ENCODE data around the gene EMC1. TPM values are rescaled to one million over a fixed set of nuclear protein-coding genes. Genes with fewer than 3 reads are reported as not detected.
"Not testable (repeated sequence)": the region's sequence is repeated elsewhere in the genome, so short reads cannot be mapped to it uniquely, and the experiment has no call there.

The EMC1 gene
- total RNA-seq, 4 donors from 2014 or later, result 32.8 to 54.1 (median 43.0) TPM

DNA sequence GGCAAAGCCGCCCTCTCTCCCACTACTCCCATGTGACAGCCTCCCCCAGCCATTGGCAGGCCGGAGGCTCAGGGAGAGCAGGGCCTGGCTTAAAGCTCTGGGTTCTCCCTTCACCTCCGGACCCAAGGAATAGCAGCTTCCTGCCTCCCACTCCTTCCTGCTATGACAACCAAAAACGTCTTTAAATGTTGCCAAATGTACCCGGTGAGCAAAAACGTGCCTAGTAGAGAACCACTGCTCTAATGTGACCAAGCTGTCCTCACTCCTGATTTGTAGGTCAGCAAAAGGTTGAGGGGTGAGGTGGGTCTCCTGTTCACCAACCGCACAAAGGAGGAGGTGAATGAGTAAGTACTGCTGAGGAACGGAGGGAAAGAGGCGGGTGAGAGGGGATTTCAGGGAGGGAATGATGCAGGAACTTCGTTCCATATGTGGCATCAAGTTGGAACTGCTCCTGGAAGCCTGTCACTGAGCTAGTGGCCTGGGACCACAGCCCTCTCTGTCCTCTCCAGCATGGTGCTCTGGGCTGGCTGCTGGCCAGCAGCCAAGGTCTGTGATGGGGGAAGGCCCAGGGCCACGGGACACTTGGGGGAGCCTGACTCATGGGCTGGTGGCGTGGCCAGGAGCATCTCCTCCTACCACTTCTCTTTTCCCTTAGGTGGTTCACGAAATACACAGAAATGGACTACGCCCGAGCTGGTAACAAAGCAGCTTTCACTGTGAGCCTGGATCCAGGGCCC, 6.0 kb upstream of the EMC1 start:
- 66 to 73% methylated on average over 15 of the region's 15 CpGs for WGBS, 2 donors
- Histone ChIP-seq H3K27me3 (no peaks in the 10 kb centered on the region), H3K36me3 (peaks cover 28 to 32% of the 10 kb centered on the region in 2 donors), H3K9me3 (no peaks in the 10 kb centered on the region), H3K27ac (no peak overlapping the region), H3K4me1 (peaks cover 6 to 7% of the 10 kb centered on the region in 2 donors), H3K4me3 (replicated peaks in 1 of 3) (no peak overlapping the region)
- intact Hi-C loops (cut with DNase I), result loop anchor here (10.0 kb wide), 1 partner anchor 397 kb away; no protein-coding TSS in a partner anchor
- TF ChIP-seq, protein P1, sequence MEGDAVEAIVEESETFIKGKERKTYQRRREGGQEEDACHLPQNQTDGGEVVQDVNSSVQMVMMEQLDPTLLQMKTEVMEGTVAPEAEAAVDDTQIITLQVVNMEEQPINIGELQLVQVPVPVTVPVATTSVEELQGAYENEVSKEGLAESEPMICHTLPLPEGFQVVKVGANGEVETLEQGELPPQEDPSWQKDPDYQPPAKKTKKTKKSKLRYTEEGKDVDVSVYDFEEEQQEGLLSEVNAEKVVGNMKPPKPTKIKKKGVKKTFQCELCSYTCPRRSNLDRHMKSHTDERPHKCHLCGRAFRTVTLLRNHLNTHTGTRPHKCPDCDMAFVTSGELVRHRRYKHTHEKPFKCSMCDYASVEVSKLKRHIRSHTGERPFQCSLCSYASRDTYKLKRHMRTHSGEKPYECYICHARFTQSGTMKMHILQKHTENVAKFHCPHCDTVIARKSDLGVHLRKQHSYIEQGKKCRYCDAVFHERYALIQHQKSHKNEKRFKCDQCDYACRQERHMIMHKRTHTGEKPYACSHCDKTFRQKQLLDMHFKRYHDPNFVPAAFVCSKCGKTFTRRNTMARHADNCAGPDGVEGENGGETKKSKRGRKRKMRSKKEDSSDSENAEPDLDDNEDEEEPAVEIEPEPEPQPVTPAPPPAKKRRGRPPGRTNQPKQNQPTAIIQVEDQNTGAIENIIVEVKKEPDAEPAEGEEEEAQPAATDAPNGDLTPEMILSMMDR (IDR thresholded peaks at IDR 0.05), result no peak
- no peak for TF ChIP-seq POLR2A (IDR thresholded peaks at IDR 0.05)
- no peak for DNase-seq

DNA sequence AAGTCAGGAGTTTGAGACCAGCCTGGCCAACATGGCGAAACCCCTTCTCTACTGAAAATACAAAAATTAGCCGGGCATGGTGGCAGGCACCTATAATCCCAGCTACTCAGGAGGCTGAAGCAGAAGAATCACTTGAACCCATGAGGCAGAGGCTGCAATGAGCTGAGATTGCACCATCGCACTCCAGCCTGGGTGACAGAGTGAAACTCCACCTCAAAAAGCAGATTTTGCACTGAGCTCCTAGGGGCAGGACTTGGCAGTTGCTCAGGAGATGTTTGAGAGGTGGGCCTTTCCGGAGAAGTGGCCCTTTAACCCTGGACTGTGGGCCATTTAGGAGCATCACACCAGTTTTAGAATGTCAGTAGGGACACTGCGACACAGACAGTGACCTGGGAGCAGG, 5.0 kb upstream of the EMC1 start:
- not testable (repeated sequence) for H3K4me3 ChIP-seq (replicated peaks in 1 of 3); H3K27me3 ChIP-seq; DNase-seq; H3K9me3 ChIP-seq; H3K27ac ChIP-seq
- intact Hi-C loops (cut with DNase I), result loop anchor here (10.0 kb wide), 1 partner anchor 398 kb away; no protein-coding TSS in a partner anchor
- Histone ChIP-seq H3K4me1 (peaks cover 9 to 12% of the 10 kb centered on the region in 2 donors), H3K36me3 (peaks cover 28 to 32% of the 10 kb centered on the region in 2 donors)
- WGBS, 2 donors, result 87 to 93% methylated on average over 4 to 5 of the region's 5 CpGs

DNA sequence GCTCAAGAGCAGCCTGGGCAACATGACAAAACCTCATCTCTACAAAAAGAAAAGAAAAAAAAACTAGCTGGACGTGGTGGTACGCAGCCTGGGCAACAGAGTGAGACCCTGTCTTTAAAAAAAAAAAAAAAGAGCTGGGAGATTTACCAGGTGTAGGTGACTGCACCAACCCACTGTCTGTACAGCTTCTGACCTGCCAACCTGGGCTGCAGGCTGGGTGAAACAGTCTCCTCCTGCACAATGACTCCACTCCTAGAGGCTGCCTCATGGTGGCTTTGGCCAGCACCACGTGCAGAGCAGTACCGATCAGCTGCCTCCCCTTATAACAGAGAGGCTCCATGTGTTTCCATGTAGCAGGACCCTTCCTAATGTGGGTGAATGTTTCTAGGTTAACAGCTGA, 4.0 kb upstream of the EMC1 start:
- H3K4me1 ChIP-seq, result peaks cover 16 to 20% of the 10 kb centered on the region in 2 donors
- H3K27ac ChIP-seq, result no peak overlapping the region
- TF ChIP-seq, protein P1 (IDR thresholded peaks at IDR 0.05), result no peak
- TF ChIP-seq POLR2A (IDR thresholded peaks at IDR 0.05), result no peak
- peaks cover 28 to 29% of the 10 kb centered on the region in 2 donors for H3K36me3 ChIP-seq
- 84 to 87% methylated on average over 4 of the region's 4 CpGs for WGBS, 2 donors
- DNase-seq, result no peak
- intact Hi-C loops (cut with DNase I), result loop anchor here (10.0 kb wide), 1 partner anchor 400 kb away; no protein-coding TSS in a partner anchor
- H3K4me3 ChIP-seq (replicated peaks in 1 of 3), result no peak overlapping the region
- no peaks in the 10 kb centered on the region for H3K27me3 ChIP-seq
- H3K9me3 ChIP-seq, result no peaks in the 10 kb centered on the region

DNA sequence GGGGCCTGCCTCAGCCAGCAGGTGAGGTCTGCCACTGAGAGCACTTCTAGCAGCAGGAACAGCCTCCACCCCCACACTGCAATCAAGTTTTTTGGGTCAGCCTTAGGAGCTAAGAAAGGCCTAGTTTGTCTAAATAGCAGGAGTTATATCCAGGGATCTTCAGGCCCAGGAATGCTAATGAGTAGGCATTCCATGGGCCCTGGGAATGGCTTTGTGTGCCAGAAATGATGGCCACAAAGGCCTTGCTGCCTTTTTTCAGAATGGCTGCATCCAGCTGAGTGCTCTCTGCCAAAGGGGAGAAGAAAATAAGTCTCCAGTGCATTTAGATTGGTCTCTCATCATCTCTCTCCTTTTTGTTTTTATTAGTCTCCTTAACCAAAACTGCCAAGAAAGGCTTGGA, 3.1 kb upstream of the EMC1 start:
- intact Hi-C loops (cut with DNase I), result loop anchor here (10.0 kb wide), 1 partner anchor 400 kb away; no protein-coding TSS in a partner anchor
- H3K27me3 ChIP-seq, result no peaks in the 10 kb centered on the region
- H3K36me3 ChIP-seq, result peaks cover 23 to 25% of the 10 kb centered on the region in 2 donors
- H3K4me1 ChIP-seq, result peaks cover 18 to 21% of the 10 kb centered on the region in 2 donors
- DNase-seq, result no peak
- no peak overlapping the region for H3K27ac ChIP-seq
- TF ChIP-seq, protein P1 (IDR thresholded peaks at IDR 0.05), result no peak
- H3K4me3 ChIP-seq (replicated peaks in 1 of 3), result no peak overlapping the region
- no peaks in the 10 kb centered on the region for H3K9me3 ChIP-seq

GRCh38 chr1:19250629-19251304, 557 bp downstream of the EMC1 start:
- no peak for DNase-seq
- no peaks in the 10 kb centered on the region for H3K27me3 ChIP-seq
- H3K4me3 ChIP-seq (replicated peaks in 1 of 3), result peak overlapping the region; percentile 78 to 99 (median 82)
- H3K9me3 ChIP-seq, result no peaks in the 10 kb centered on the region
- whole genome bisulfite sequencing, 2 donors, result 10 to 13% methylated on average over 14 of the region's 14 CpGs
- H3K4me1 ChIP-seq, result peaks cover 18 to 21% of the 10 kb centered on the region in 2 donors
- TF ChIP-seq POLR2A (IDR thresholded peaks at IDR 0.05), result no peak
- peak overlapping the region in 1 of 3 donors; percentile 88 for H3K27ac ChIP-seq
- no peaks in the 10 kb centered on the region for H3K36me3 ChIP-seq
- intact Hi-C loops (cut with DNase I), result loop anchor here (10.0 kb wide), 1 partner anchor 404 kb away; no protein-coding TSS in a partner anchor

All from thyroid gland (tissue), 4 donors.